ENCODE measurements around the gene TENM3.
"Not testable (repeated sequence)": the region's sequence is repeated elsewhere in the genome, so short reads cannot be mapped to it uniquely, and the experiment has no call there.

TENM3 gene

GRCh38 chr4:182343453-182343852, 100.3 kb downstream of the TENM3 start:
- no peak for DNase-seq

- no peak for DNase-seq
Measured at GRCh38 chr4:182344968-182345367, 101.8 kb downstream of the TENM3 start.

DNA sequence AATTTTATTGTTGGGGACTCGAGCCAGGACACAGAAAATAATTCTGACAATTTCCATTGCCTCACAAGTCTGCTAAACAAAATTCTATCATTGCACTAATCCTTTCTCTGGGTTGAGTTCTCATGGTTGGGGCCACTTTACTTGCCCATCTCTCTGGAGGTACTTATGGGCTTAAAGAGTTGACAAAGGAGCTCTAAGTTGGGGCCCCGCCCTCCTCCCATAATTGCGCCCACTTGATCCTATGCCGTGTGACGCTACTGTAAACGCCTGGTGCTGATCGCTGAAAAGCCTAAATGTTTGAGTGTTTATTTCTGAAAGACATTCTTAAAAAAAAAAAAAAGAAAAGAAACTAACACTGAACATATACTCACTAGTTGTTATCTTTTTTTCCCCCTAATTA, 103.0 kb downstream of the TENM3 start:
- no peak for DNase-seq

- DNase-seq = no peak
Measured at GRCh38 chr4:182346675-182347375, 103.6 kb downstream of the TENM3 start.

GRCh38 chr4:182348779-182349326, 105.7 kb downstream of the TENM3 start:
- DNase-seq = no peak

DNA sequence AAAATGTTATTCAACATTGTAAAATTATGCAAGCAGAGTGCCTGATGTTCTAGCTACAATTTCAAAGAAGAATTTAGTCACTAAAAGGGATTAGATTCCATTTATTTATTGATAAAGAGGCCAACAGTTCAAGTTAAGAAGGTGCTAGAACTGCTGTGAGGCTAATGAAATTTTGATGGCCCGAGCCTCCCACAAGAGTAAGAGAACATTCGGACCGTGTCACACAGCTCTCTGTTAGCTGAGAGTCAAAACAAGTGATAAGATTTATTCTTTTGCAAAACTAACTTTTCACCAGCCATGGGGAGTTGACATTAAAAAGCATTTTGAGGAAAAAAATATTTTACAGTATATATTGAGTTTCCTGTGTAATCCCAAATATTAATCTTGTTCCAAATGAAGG, 106.8 kb downstream of the TENM3 start:
- DNase-seq = no peak

DNA sequence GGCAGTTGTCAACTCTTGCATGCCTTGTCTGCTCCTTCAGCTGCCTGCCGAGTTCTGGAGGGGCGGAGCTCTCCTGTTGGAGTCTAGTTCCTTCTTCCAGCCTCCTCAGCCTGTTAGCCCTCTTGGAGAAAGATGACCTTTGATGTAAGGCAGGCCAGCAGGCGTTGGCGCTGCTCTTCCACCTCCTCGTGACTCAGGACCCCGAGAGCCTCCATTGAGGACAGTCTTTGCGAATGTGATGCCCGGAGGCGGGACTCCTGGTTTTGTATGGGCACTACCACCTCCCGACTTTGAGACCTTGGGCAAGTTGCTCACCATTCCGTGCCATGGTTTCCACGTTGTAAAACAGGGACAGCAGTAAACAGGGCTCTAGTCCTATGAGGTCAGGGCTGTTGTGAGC, 108.3 kb downstream of the TENM3 start:
- no peak for DNase-seq

- no peak for DNase-seq
Measured at GRCh38 chr4:182354106-182354505, 110.9 kb downstream of the TENM3 start.

GRCh38 chr4:182354867-182355266, 111.7 kb downstream of the TENM3 start:
- DNase-seq = no peak

- no peak for DNase-seq
Measured at GRCh38 chr4:182367153-182367552, 124.0 kb downstream of the TENM3 start.

- DNase-seq = no peak
Measured at GRCh38 chr4:182369211-182369610, 126.0 kb downstream of the TENM3 start.

DNA sequence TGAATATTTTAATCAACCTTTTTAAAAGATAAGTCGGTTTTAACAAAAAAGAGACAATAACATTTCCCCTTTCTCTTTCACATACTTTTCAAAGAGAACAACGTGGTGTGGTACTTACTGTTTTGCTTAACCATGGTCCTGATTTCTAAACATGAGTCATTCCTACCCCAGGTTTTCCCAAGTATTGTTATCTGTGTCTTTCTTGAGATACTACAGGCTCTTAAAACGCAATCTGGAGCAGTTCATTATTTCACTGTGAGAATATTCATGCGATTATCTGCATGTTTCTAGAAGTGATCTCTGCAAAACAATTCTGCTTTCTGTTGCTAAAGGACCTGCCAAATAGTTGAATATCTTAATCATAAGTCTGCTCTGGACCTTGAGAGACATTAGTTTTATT, 127.3 kb downstream of the TENM3 start:
- no peak for DNase-seq

- DNase-seq = no peak
Measured at GRCh38 chr4:182380771-182381181, 137.6 kb downstream of the TENM3 start.

DNA sequence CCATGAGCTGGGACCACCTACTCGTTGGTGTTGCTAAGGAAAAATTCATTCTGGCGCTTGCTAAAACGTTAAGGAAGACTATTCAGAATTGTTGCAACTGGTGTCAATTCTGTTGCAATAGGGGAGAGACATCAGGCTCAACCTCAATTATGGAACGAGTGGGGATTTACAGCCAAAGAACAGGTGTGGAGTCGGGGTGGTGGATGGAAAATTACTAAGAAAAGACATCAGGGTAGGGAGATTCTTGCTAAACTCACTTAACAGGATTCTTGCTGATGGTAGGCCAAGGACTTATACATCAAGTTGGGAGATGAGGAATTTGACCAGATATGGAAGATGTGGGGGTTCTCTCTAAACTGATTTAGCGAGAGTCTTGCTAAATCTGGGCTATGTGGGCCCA, 139.7 kb downstream of the TENM3 start:
- DNase-seq = no peak

DNA sequence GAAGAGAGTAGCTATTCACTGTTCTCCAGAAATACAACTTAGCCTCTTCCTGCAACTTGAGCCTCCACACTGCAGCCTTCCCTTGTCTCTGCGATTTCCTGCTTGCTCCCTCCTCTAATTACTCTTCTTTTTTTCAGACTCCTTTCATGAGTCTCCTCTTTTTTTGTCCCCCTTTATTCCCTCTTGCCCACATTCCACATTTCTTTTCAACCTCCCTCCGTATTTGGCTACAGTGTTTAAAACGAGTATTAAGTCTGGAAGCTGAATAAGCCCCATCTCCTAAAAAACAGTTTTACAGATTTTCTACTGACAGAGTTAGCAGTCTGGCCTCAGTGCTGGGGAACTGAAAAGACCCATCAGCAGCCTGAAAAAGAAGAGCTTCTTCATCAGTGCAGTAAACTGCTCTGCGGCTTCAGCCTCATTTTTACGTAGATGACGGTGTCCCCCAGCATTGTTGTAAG, 141.5 kb downstream of the TENM3 start:
- DNase-seq = no peak

- DNase-seq = no peak
Measured at GRCh38 chr4:182385897-182386296, 142.7 kb downstream of the TENM3 start.

GRCh38 chr4:182386576-182386975, 143.4 kb downstream of the TENM3 start:
- DNase-seq = not testable (repeated sequence)

DNA sequence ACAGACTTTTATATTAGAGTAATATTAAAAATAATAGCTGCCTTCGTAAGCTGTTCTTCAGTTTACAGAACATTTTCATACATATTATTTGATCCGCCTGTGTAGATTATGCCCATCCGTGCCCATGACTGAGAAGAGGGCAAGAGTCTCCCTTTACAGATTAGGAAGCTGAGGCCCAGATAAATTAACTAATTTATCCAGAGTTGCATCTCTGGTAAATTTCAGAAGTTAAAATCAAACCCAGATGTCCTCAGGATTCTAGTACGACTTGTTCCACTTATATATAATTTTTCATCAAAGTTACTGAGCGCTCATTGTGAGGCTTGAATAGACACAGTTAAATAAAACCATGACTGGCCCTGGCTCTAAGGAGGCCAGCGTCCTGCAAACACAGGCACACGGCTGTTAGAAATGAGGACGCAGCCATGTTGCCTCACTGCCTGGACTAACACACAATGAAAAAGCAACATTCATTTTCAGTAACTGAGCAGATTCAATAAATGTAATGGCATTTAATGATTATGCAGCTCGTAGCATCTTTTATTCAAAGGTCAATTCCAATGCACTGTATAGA, 148.0 kb downstream of the TENM3 start:
- DNase-seq = no peak

DNA sequence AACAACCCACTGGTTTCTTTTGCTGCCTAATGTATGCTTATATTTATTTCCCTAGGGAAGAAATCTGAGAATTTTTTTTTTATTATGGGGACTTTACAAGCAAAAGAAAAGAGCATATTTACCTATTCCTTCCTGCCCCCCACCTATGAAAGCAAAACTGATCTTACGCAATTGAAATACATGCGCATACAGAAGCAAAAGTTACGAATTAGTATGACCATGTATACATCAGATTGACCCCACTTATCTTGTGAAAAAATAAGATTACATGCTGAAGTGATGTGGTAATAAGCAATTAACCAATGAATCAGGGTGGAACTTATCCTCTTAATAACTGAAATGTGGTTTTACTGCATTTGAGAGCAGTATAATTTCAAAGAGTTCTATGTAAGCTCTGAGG, 151.0 kb downstream of the TENM3 start:
- no peak for DNase-seq

GRCh38 chr4:182400081-182400480, 156.9 kb downstream of the TENM3 start:
- DNase-seq = no peak

- no peak for DNase-seq
Measured at GRCh38 chr4:182400790-182401189, 157.6 kb downstream of the TENM3 start.

GRCh38 chr4:182404376-182404775, 161.2 kb downstream of the TENM3 start:
- DNase-seq = no peak

- no peak for DNase-seq
Measured at GRCh38 chr4:182405087-182405486, 161.9 kb downstream of the TENM3 start.

DNA sequence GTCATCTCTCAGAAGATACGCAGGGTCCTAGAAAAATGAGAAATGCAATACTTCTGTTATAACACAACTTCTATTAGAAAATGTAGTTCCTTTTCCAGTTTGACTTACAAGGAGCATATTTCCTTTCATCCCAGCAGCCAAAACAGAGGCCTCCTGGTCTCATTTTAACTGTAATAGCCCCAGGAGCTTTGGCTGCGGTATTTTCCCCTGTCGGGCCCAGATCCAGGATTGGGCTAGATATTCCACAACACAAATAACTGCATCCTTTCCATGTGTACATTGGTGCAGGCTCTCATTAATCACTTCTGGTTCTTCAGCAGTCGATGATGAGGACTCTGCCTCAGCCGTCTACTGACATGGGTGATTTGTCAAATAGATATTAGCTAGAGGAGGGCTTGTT, 166.1 kb downstream of the TENM3 start:
- no peak for DNase-seq

DNA sequence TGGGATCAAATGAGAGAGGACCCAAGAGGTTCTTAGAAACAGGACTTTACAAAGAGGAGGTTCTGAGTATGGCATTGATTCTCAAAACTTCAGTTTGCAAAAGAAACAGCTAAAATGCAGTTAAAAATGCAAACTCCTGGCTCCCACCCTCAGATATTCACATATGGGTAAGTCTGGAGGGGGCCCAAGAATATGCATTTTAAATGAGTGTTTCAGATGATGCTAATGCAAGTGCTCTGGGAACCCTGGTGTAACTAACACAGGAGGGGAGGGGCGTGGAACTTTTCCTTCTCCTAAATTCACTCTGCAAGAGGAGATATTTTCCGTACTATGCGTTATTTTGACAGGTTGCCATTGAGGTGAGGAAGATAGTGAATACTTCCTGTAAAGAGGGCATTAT, 168.2 kb downstream of the TENM3 start:
- DNase-seq = no peak
